Adrenal gland (tissue), 12 donors: ENCODE data around the gene ARID5B. TPM values are rescaled to one million over a fixed set of nuclear protein-coding genes. Genes with fewer than 3 reads are reported as not detected.

Source experiments
- DNase-seq, 7 donors: peaks; one replicate each; pipeline ENCODE4 v3.0.0-alpha.2; 2019 to 2020
- H3K27ac ChIP-seq, 5 donors: fragments of 200-600 bp; sonication (generic) in 4 of 5; 1 replicate in 3 of 5; 2 replicates in 2 of 5; pipeline versions ENCODE4 v1.5.1 to v1.8.0; 2016 to 2020; ENCODE audit warnings: mild to moderate bottlenecking in 1 of 5
- H3K27me3 ChIP-seq: fragments of 200-600 bp; 2 replicates; pipeline ENCODE4 v1.8.0; 2021
- H3K36me3 ChIP-seq, 2 donors: fragments of 200-600 bp; replicated peaks in 1 of 2; 1 replicate in 1 of 2; 2 replicates in 1 of 2; pipeline versions ENCODE4 v1.5.1 to v1.8.0; 2018 to 2022
- H3K4me1 ChIP-seq, 2 donors: fragments of 200-600 bp; replicated peaks in 1 of 2; 1 replicate in 1 of 2; 2 replicates in 1 of 2; pipeline versions ENCODE4 v1.5.1 to v1.8.0; 2018 to 2021
- H3K4me3 ChIP-seq, 4 donors: fragments of 200-600 bp; sonication (generic) in 3 of 4; one replicate each; pipeline ENCODE4 v1.5.1; 2016 to 2018
- H3K9me3 ChIP-seq, 3 donors: fragments of 200-600 bp; sonication (generic) in 1 of 3; replicated peaks in 1 of 3; 1 replicate in 2 of 3; 2 replicates in 1 of 3; pipeline versions ENCODE4 v1.5.1 to v1.8.0; 2016 to 2021
- CTCF ChIP-seq, 6 experiments: fragments of 450-650 bp in 4 of 6; fragments of 200-600 bp in 2 of 6; sonication (generic) in 1 of 6; IDR thresholded peaks; 1 replicate in 5 of 6; 2 replicates in 1 of 6; pipeline versions ENCODE4 v1.5.1 to v1.8.0; 2016 to 2021; ENCODE audit warnings: antibody characterized with exemption in 6 of 6, mild to moderate bottlenecking in 2 of 6, moderate library complexity in 1 of 6
- POLR2A ChIP-seq, 2 donors: fragments of 450-650 bp; IDR thresholded peaks; one replicate each; pipeline ENCODE4 v1.6.1; 2017; ENCODE audit warnings: antibody characterized with exemption in 2 of 2, mild to moderate bottlenecking in 2 of 2, moderate library complexity in 1 of 2
- WGBS, 4 donors: extraction: QIAGEN DNeasy Blood & Tissue Kit in 2 of 4; methylation state at CpG; one replicate each; pipeline versions ENCODE4 v1.1.5 to v1.1.7; 2013 to 2017; 5-methylcytosine and 5-hydroxymethylcytosine counted together
- intact Hi-C, 2 donors: fragments of 100-400 bp; cut with DNase I; formaldehyde crosslinking; loops; one replicate each; pipeline versions ENCODE4 v1.14.1 to v1.15.0; 2022 to 2023
- polyA plus RNA-seq, 3 donors: library from polyadenylated mRNA; stranded (reverse); fragments of 200-250 nt in 2 of 3; fragments of 350-450 nt in 1 of 3; fragmentation: Illumina TruSeq in 1 of 3; extraction: RNeasy Lipid Tissue Mini Kit (QIAGEN cat#74804) in 1 of 3; gene quantifications; one replicate each; pipeline ENCODE4 v1.2.3, GENCODE V29; 2013 to 2014
- total RNA-seq, 9 donors: library from RNA; depleted of rRNA in 4 of 9; stranded (reverse); fragments of >200 nt in 4 of 9; fragments of 120-200 nt in 1 of 9; fragmentation: NEBNext Ultra II Directional in 1 of 9; extraction: Animal tissue kit (Norgen Biotek cat#: 25700) in 1 of 9; gene quantifications; one replicate each; pipeline versions ENCODE4 v1.1.0 to v1.2.4, GENCODE V29; 2013 to 2023
- donor health status: healthy with polysubstance abuse.
- donor health status: Bipolar disorder and iron deficiency.
- donor health status: DM: yes; HTN: yes; CAD: no.
- donor health status: DM: no; HTN: no; CAD: no.
- donor health status: DM: no; HTN: no; CAD: no.
- donor health status: DM: yes; HTN: yes; CAD: no.

ARID5B gene
- total and polyA plus RNA-seq, 12 donors, result 5.7 to 42.4 (median 23.8) TPM

- intact Hi-C loops, result no loop called here
- TF ChIP-seq CTCF (IDR thresholded peaks at IDR 0.05) (no peak), POLR2A (IDR thresholded peaks at IDR 0.05) (no peak)
- no peaks in the 10 kb centered on the region for H3K9me3 ChIP-seq
- DNase-seq, result no peak
- H3K36me3 ChIP-seq, result no peaks in the 10 kb centered on the region
- H3K27ac ChIP-seq, result no peak overlapping the region
- no peak overlapping the region for H3K4me3 ChIP-seq
- H3K4me1 ChIP-seq, result no peaks in the 10 kb centered on the region
- no peaks in the 10 kb centered on the region for H3K27me3 ChIP-seq
These were observed 57.3 kb downstream of the ARID5B start for GRCh38 chr10:61958805-61959204.

GRCh38 chr10:61959814-61960213 is 58.3 kb downstream of the ARID5B start:
- TF ChIP-seq CTCF (IDR thresholded peaks at IDR 0.05), result no peak
- no peak for TF ChIP-seq POLR2A (IDR thresholded peaks at IDR 0.05)
- Histone ChIP-seq H3K9me3 (no peaks in the 10 kb centered on the region), H3K4me1 (no peaks in the 10 kb centered on the region), H3K27me3 (no peaks in the 10 kb centered on the region), H3K27ac (no peak overlapping the region), H3K36me3 (no peaks in the 10 kb centered on the region), H3K4me3 (no peak overlapping the region)
- no peak for DNase-seq
- 69 to 85% (median 75%) methylated on average over 2 of the region's 2 CpGs for WGBS, 4 donors
- intact Hi-C loops, result no loop called here

GRCh38 chr10:61960396-61961120 is 59.1 kb downstream of the ARID5B start:
- no peak for TF ChIP-seq POLR2A (IDR thresholded peaks at IDR 0.05)
- no peak for TF ChIP-seq CTCF (IDR thresholded peaks at IDR 0.05)
- Histone ChIP-seq H3K4me3 (no peak overlapping the region), H3K4me1 (no peaks in the 10 kb centered on the region), H3K27ac (no peak overlapping the region), H3K36me3 (no peaks in the 10 kb centered on the region), H3K27me3 (no peaks in the 10 kb centered on the region), H3K9me3 (no peaks in the 10 kb centered on the region)
- 86 to 100% (median 96%) methylated on average over 2 of the region's 2 CpGs for WGBS, 4 donors
- DNase-seq, result no peak
- intact Hi-C loops, result no loop called here

- WGBS, 4 donors, result 82 to 89% (median 86%) methylated on average over 8 of the region's 8 CpGs
- Histone ChIP-seq H3K4me1 (no peaks in the 10 kb centered on the region), H3K36me3 (no peaks in the 10 kb centered on the region), H3K27me3 (no peaks in the 10 kb centered on the region), H3K4me3 (no peak overlapping the region), H3K9me3 (no peaks in the 10 kb centered on the region), H3K27ac (no peak overlapping the region)
- DNase-seq, result no peak
- no peak for TF ChIP-seq CTCF (IDR thresholded peaks at IDR 0.05)
- TF ChIP-seq POLR2A (IDR thresholded peaks at IDR 0.05), result no peak
- intact Hi-C loops, result no loop called here
These were observed 59.8 kb downstream of the ARID5B start for GRCh38 chr10:61961278-61961677.
